AG10803 (cell line): Measurements from ENCODE around the gene ZC3H7A.

Experiments used
- DNase-seq: peaks from one replicate; pipeline ENCODE4 v3.0.0; 2010; ENCODE audit warnings: low read depth
- H3K4me3 ChIP-seq: 2 replicates; pipeline ENCODE4 v1.5.1; 2011; ENCODE audit warnings: mild to moderate bottlenecking, low read length, control low read depth
- TF ChIP-seq, protein P1 (sequence below): conservative IDR thresholded peaks from 2 replicates; pipeline ENCODE4 v1.5.1; 2011; ENCODE audit warnings: mild to moderate bottlenecking, low read length, control low read depth, inconsistent platforms

The ZC3H7A gene

DNA sequence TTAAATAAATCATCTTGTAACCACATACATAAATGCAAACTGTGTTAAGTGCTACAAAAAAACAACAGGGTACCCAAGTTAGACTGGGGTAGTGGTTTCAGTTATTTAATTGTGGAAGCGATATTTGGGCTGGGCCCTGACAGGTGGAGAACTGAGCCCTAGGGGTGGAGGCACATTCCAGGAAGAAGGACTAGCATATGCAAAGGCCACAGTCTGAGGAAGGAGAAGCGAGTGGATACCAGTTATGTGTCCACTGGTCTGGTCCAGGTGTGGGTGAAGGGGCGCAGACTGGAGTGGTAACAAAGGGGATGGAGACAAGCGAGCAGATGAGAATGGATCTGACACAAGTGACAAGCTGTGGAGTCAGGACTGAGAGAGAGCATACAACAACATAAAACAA, 77.3 kb downstream of the ZC3H7A start:
- TF ChIP-seq, protein P1, sequence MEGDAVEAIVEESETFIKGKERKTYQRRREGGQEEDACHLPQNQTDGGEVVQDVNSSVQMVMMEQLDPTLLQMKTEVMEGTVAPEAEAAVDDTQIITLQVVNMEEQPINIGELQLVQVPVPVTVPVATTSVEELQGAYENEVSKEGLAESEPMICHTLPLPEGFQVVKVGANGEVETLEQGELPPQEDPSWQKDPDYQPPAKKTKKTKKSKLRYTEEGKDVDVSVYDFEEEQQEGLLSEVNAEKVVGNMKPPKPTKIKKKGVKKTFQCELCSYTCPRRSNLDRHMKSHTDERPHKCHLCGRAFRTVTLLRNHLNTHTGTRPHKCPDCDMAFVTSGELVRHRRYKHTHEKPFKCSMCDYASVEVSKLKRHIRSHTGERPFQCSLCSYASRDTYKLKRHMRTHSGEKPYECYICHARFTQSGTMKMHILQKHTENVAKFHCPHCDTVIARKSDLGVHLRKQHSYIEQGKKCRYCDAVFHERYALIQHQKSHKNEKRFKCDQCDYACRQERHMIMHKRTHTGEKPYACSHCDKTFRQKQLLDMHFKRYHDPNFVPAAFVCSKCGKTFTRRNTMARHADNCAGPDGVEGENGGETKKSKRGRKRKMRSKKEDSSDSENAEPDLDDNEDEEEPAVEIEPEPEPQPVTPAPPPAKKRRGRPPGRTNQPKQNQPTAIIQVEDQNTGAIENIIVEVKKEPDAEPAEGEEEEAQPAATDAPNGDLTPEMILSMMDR = no peak
- DNase-seq = no peak
- H3K4me3 ChIP-seq = no peak overlapping the region

DNA sequence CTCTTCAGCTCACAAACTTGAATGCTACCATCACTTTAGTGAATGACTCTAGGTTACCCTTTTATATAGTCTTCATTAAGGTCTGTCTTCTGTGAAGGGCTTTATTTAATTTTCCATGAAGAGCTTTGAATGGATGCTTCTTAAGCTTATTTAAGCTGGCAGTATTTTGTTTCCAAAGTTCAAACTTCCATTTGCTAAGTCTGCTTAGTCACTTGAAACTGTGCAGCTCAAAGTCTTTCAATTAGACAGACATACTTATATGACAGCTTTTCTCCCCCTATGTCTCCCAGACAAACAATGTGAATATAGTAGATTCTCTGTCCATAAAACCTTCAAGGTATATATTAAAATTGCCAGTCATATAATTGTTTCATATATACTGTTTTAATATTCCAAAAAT, 77.9 kb downstream of the ZC3H7A start:
- TF ChIP-seq, protein P1 = no peak
- DNase-seq = no peak
- H3K4me3 ChIP-seq = no peak overlapping the region

DNA sequence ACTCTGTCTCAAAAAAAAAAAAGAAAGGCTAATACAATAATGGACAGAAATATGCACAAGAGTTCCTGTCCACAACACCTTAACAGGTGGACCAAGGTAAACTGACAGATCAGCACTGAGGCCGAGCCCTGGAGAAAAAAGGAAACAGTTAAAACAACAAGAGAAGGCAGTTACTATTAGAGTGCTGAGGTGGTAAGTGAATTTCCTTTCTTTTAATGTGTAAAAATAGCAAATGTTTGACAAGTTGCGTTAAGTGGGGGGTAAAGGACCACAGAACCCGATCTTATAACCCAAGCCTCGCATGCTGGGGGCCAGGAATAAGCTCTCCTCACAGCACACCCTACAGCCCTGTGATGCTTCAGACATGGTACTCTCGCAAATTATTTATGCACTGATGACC, 79.2 kb downstream of the ZC3H7A start:
- TF ChIP-seq, protein P1 = no peak
- no peak for DNase-seq
- H3K4me3 ChIP-seq = no peak overlapping the region

DNA sequence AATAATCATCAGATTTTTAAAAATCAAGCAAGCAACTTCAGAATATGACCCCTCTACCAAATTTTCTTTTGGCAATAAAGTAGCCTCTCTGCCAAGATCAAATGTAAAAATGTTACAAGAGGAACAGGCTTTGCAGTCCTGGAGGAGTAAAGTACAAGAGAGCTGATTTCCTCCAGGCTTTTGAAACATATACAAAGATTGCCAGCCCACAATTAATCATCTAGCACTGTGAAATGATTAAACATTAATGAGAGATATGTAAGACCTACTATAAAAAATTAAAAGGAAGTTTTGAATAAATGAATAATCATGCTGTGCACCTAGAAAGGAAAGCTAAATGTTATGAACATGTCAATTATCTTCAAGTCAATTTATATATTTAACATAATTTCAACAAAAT, 80.7 kb downstream of the ZC3H7A start:
- TF ChIP-seq, protein P1 = no peak
- no peak for DNase-seq
- H3K4me3 ChIP-seq = no peak overlapping the region

DNA sequence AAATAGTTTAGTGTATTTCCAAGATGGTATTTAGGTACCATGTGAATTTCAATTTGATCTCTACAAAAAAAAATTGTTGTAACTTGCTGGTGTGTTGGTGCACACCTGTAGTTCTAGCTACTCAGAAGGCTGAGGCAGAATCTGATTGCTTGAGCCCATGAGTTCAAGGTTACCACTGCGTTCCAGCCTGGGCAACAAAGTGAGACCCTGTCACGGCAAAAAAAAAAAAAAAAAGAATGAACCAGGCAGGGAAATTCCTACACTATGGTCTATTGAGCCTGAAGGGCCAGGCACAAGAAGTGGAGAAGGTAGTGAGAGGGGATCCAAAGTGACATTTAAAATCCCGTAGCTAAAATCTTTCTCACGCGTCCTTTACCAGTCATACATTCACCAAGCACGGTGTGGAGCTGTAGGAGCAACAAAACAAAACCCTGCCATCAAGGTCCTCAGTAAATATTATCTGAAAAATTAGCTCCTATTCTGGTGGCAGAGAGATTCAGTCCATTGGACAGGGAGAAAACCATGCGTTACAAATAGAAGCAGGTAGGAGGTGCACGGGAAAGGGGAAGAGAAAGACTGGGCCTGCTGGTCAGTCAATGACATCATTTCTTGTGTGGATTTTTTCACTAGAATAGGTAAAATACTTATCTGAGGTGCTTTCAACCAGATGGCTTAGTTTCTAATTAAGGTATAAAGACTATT, 81.7 kb downstream of the ZC3H7A start:
- H3K4me3 ChIP-seq = no peak overlapping the region
- TF ChIP-seq, protein P1 = no peak

DNA sequence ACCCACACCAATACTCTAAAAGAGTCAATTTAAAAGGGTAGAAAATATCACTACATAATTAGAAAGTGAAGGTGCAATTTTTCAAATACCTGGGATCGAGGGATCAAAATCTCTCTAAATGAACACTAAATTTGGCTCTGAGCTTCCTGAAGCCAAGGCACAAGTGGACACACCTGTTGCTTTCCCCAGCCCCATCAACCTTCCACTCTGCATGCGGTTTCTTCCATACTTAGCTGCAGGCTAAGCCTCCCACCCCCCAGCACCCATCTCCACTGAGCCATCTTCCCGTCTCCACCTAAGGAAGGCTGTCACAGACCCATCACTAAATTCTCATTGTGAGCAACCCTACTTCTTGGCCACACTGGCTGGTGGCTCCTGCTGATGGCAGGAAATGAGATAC, 84.9 kb downstream of the ZC3H7A start:
- H3K4me3 ChIP-seq = no peak overlapping the region
- TF ChIP-seq, protein P1 = no peak
- no peak for DNase-seq

More for the DNA sequence above, 81.7 kb downstream of the ZC3H7A start:
- DNase-seq = no peak

DNA sequence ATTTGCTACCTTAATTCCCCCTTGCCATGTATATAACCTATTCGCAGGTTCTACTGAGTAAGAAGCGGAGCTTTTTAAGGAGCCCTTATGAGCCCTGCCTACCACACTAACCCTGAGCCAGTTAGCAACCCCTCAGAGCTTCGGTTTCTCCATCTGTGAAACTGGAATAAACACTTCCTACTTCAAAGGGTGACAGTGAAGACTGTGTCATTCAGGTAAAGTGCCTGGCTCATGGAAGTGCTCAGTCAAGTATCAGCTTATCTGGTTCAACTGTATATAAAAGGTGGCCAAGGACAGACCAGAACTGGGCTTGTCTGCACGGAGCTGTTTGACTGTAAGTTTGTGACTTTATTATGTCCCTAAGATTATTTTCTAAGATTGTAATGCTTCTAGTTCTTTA, 85.4 kb downstream of the ZC3H7A start:
- TF ChIP-seq, protein P1 = no peak
- no peak for DNase-seq
- H3K4me3 ChIP-seq = no peak overlapping the region
